ENCODE data around the gene TMCO4. TPM values are rescaled to one million over a fixed set of nuclear protein-coding genes. Genes with fewer than 3 reads are reported as not detected.
"Not testable (repeated sequence)": the region's sequence is repeated elsewhere in the genome, so short reads cannot be mapped to it uniquely, and the experiment has no call there.

TMCO4 gene
- total RNA-seq, 4 donors from 2014 or later, result 19.0 to 26.6 (median 20.7) TPM

GRCh38 chr1:19818324-19818723, 18.6 kb upstream of the TMCO4 start:
- ATAC-seq (ENCODE audit: low FRiP score), result no peak
- no peak for TF ChIP-seq CTCF (IDR thresholded peaks at IDR 0.05)
- no peak for DNase-seq (ENCODE audit: low spot score)

GRCh38 chr1:19817160-19817559, 17.4 kb upstream of the TMCO4 start:
- ATAC-seq (ENCODE audit: low FRiP score) (no peak), DNase-seq (ENCODE audit: low spot score) (no peak)
- TF ChIP-seq CTCF (IDR thresholded peaks at IDR 0.05), result no peak

GRCh38 chr1:19816737-19817086, 17.0 kb upstream of the TMCO4 start:
- ATAC-seq (ENCODE audit: low FRiP score); DNase-seq (ENCODE audit: low spot score): not testable (repeated sequence)

- TF ChIP-seq CTCF (IDR thresholded peaks at IDR 0.05), result no peak
- DNase-seq (ENCODE audit: low spot score), result no peak
- peak; percentile 22 for ATAC-seq (ENCODE audit: low FRiP score)
Measured at GRCh38 chr1:19815801-19816736, 16.4 kb upstream of the TMCO4 start.

- no peak for TF ChIP-seq CTCF (IDR thresholded peaks at IDR 0.05)
- DNase-seq (ENCODE audit: low spot score) (no peak), ATAC-seq (ENCODE audit: low FRiP score) (no peak)
Measured at GRCh38 chr1:19814681-19815503, 15.2 kb upstream of the TMCO4 start, which contains the start of gene RNF186. RNF186 (minus strand) TSS chr1:19815283; CDS start chr1:19815101, 182 bp downstream.

- TF ChIP-seq CTCF (IDR thresholded peaks at IDR 0.05), result no peak
- no peak for ATAC-seq (ENCODE audit: low FRiP score)
- no peak for DNase-seq (ENCODE audit: low spot score)
Measured at GRCh38 chr1:19814244-19814661, 14.5 kb upstream of the TMCO4 start.

- no peak for DNase-seq (ENCODE audit: low spot score)
- no peak for ATAC-seq (ENCODE audit: low FRiP score)
- no peak for TF ChIP-seq CTCF (IDR thresholded peaks at IDR 0.05)
Measured at GRCh38 chr1:19813643-19813960, 13.9 kb upstream of the TMCO4 start.
